GM18858 (cell line): Measurements from ENCODE around the gene CNTNAP5.
A peak's percentile ranks its signal among the peaks of the same experiment; 100 is the strongest.

Source experiments
- ATAC-seq: cut with Tn5 transposase; IDR thresholded peaks from one replicate; pipeline ENCODE4 v1.9.1; 2021; ENCODE audit not compliant: unreplicated experiment

The CNTNAP5 gene

GRCh38 chr2:124875627-124876244 lies 850.6 kb downstream of the CNTNAP5 start:
- peak; percentile 73 for ATAC-seq

GRCh38 chr2:124877141-124877577 lies 852.1 kb downstream of the CNTNAP5 start:
- no peak for ATAC-seq

- ATAC-seq = no peak
Measured at GRCh38 chr2:124879640-124880039, 854.6 kb downstream of the CNTNAP5 start.

GRCh38 chr2:124880995-124881394 lies 855.9 kb downstream of the CNTNAP5 start:
- ATAC-seq = no peak

- no peak for ATAC-seq
Measured at GRCh38 chr2:124882423-124882822, 857.3 kb downstream of the CNTNAP5 start.

GRCh38 chr2:124883595-124883994 lies 858.5 kb downstream of the CNTNAP5 start:
- ATAC-seq = no peak

GRCh38 chr2:124884315-124884714 lies 859.2 kb downstream of the CNTNAP5 start:
- ATAC-seq = no peak

GRCh38 chr2:124886216-124886615 lies 861.1 kb downstream of the CNTNAP5 start:
- ATAC-seq = no peak

GRCh38 chr2:124887466-124887865 lies 862.4 kb downstream of the CNTNAP5 start:
- no peak for ATAC-seq

- ATAC-seq = no peak
Measured at GRCh38 chr2:124888431-124888830, 863.3 kb downstream of the CNTNAP5 start.

GRCh38 chr2:124894199-124894598 lies 869.1 kb downstream of the CNTNAP5 start:
- no peak for ATAC-seq

- no peak for ATAC-seq
Measured at GRCh38 chr2:124898827-124899226, 873.7 kb downstream of the CNTNAP5 start.

- ATAC-seq = no peak
Measured at GRCh38 chr2:124908411-124908810, 883.3 kb downstream of the CNTNAP5 start.

GRCh38 chr2:124911560-124911959 lies 886.5 kb downstream of the CNTNAP5 start:
- ATAC-seq = no peak

- no peak for ATAC-seq
Measured at GRCh38 chr2:124913868-124914267, 888.8 kb downstream of the CNTNAP5 start.

- ATAC-seq = no peak
Measured at GRCh38 chr2:124915567-124915966, 890.5 kb downstream of the CNTNAP5 start.

GRCh38 chr2:124919296-124919695 lies 894.2 kb downstream of the CNTNAP5 start:
- no peak for ATAC-seq

- ATAC-seq = no peak
Measured at GRCh38 chr2:124920448-124920847, 895.4 kb downstream of the CNTNAP5 start.

GRCh38 chr2:124921191-124921590 lies 896.1 kb downstream of the CNTNAP5 start:
- no peak for ATAC-seq

- ATAC-seq = no peak
Measured at GRCh38 chr2:124923097-124923496, 898.0 kb downstream of the CNTNAP5 start.

- no peak for ATAC-seq
Measured at GRCh38 chr2:124933883-124934282, 908.8 kb downstream of the CNTNAP5 start.

GRCh38 chr2:124953921-124954320 lies 928.8 kb downstream of the CNTNAP5 start:
- no peak for ATAC-seq

- no peak for ATAC-seq
Measured at GRCh38 chr2:124959581-124959980, 934.5 kb downstream of the CNTNAP5 start.
